GM19452 (cell line): ENCODE results near the gene ZNF287.
"Not testable (repeated sequence)": the region's sequence is repeated elsewhere in the genome, so short reads cannot be mapped to it uniquely, and the experiment has no call there.

Source experiments
- ATAC-seq: cut with Tn5 transposase; IDR thresholded peaks from one replicate; pipeline ENCODE4 v1.9.1; 2021; ENCODE audit not compliant: unreplicated experiment

Gene ZNF287

GRCh38 chr17:16568541-16569357 is at the start of gene ZNF287:
Gene ZNF287, minus strand, starts transcription at chr17:16569204. Its CDS starts 1,473 bp downstream, at chr17:16567731.
- peak; percentile 96 for ATAC-seq

DNA sequence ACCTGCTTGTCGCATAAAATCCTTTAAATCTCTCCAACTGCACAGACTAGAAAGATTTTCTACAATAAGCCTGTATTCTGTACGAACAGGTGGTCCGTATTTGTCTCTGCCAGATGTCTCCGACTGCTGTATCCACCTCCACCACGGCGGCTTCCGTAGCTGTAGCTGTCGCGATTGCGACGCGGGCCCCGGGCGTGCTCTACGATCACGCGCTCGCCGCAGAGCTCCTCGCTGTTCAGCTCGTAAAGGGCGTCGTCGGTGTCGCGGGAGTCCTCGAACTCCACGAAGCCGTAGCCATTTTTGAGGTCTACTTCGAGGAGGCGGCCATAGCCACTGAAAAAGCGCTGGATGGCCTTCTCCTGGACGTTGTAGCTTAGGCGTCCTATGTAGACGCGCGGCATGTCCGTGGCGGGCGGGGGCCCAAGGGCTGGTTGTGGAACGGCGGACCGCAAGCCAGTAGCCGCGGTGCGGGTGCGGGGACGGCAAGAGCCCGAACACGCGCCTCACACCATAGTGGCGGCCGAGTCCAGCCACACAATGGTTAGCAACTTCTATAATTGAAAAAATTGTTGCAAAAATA is 48.6 kb upstream of the ZNF287 start:
- ATAC-seq: no peak

- ATAC-seq: no peak
Observed at GRCh38 chr17:16599537-16599936, 30.5 kb upstream of the ZNF287 start.

GRCh38 chr17:16593356-16594102 is 24.5 kb upstream of the ZNF287 start:
- no peak for ATAC-seq

- ATAC-seq: no peak
Observed at GRCh38 chr17:16589097-16589969, 20.3 kb upstream of the ZNF287 start.

- no peak for ATAC-seq
Observed at GRCh38 chr17:16585796-16586195, 16.8 kb upstream of the ZNF287 start.

DNA sequence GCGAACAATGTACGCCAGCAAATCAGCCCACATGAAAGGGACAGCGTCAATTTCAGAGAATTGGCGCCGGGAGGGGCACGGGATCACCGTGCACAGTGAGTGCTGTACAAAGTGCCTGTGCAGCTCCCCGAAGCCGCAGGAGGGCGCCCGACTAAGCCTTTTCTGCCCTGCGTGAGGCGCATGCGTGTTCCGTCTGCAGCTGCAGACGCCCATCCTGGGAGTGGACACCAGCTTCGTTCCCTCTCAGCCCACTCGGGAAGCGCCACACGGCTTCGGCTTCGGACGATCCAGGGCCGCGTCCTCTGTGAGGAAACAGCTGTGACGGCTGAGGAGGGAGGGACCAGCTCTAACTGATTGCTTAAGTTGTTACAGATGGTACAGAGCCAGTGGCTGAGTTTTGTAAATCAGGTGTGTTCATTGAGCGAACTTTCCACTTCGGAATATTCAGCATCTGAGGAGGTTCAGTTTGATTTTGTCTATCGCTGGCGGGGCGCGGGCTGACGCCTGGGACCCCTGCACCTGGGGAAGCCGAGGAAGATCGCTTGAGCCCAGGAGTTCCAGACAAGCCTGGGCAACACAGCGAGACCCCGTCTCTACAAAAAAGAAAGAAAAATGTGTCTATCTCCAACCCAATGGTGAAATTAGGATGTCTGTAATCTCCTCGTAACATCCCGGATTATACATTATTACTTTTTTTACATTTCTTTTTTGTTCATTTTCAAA is 15.4 kb upstream of the ZNF287 start:
- ATAC-seq: no peak

GRCh38 chr17:16583781-16584180 is 14.8 kb upstream of the ZNF287 start:
- ATAC-seq: no peak

- no peak for ATAC-seq
Observed at GRCh38 chr17:16573466-16573865, 4.5 kb upstream of the ZNF287 start.

DNA sequence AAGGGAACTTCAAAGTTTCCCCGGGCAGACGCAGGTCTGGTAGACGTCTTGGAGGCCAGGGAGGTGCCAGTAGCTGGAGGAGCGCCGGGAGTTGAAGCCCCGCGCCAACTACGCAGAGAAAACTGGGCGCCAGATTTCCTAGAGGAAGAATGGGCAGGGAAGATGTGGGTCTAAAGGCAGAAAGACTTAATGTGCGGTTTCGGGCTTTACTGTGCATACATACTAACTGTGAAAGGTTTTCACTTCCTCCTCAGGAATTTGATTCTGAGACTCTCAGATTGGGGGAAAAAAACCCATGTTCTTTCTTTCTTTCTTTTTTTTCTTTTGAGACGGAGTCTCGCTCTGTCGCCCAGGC is 331 bp upstream of the ZNF287 start:
- ATAC-seq: peak; percentile 36

DNA sequence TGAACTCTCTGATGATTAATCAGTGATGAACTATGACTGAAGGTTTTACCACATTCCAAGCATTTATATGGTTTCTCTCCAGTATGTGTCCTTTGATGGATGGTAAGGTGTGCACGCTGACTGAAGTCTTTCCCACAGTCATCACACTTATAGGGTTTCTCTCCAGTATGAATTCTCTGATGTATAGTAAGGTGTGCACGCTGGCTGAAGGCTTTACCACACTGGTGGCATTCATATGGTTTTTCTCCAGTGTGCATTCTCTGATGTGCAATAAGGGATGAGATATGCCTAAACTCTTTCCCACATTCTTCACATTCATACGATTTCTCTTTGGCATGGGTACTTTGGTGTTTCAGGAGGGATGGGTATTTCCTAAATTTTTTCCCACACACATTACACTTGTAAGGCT is 16.4 kb downstream of the ZNF287 start:
- no peak for ATAC-seq

GRCh38 chr17:16551878-16552636 is 16.9 kb downstream of the ZNF287 start:
- no peak for ATAC-seq

DNA sequence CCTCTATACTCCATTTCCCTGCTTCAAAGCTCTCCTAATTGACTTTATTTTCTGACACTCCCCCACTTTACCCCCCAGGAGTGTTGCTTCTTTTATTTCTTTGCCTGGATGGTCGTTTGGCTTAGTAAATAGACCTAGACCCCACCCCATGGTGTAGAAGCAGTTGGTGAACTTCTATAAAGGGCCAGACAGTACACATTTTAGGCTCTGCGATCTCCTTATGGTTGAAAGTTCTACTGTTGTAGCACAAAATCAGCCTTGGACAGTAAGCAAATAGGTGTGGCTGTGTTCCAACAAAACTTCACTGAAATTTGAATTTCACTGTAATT is 31.9 kb downstream of the ZNF287 start:
- no peak for ATAC-seq

- no peak for ATAC-seq
Observed at GRCh38 chr17:16534236-16534635, 34.8 kb downstream of the ZNF287 start.

DNA sequence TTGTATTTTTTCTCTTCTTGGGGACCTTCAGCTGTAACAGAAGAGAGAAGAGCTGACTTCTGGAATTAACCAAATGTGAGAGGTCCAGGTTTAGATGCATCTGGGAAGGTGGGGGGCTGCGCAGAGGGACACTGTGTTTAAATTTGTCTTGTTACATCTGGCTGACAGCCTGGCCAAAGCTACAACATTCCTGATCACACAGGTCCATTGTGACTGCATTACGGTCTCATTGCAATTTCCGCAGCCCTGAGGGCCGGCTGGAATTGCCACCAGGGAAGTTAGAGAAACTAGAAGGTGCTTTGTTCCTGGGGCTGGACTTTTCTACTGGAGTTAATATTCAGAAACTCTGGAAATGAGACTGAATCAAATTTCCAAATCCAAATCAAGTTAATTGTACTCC is 39.1 kb downstream of the ZNF287 start:
- no peak for ATAC-seq

DNA sequence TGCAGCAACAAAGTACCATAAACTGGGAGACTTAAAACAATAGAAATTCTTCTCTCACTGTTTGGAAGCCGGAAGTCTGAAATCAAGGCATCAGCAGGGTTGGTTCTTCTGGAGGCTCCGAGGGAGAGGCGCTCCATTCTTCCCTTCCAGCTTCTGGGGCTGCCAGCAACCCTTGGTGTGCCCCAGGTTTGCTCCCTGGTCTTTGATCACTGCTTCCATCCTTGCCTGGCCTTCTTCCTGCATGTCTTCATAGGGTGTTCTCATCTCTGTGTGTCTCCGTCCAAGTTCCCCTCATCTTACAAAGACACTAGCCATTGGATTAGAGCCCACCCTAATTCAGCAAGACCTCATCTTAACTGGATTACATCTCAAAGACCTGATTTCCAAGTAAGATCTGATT is 41.7 kb downstream of the ZNF287 start:
- ATAC-seq: no peak

DNA sequence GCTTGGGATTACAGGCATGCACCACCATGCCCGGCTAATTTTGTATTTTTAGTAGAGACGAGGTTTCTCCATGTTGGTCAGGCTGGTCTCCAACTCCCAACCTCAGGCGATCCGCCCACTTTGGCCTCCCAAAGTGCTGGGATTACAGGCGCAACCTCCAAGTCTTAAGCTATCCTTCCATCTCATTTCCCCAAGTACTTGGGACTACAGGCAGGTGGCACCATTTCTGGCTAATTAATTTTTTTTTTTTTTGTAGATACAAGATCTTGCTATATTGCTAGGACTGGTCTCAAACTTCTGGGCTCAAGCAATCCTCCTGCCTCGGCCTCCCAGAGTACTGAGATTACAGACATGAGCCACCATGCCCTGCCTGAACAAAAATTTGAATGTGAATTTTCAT is 43.4 kb downstream of the ZNF287 start:
- not testable (repeated sequence) for ATAC-seq

- peak; percentile 69 for ATAC-seq
Observed at GRCh38 chr17:16521070-16521727, 47.8 kb downstream of the ZNF287 start.

DNA sequence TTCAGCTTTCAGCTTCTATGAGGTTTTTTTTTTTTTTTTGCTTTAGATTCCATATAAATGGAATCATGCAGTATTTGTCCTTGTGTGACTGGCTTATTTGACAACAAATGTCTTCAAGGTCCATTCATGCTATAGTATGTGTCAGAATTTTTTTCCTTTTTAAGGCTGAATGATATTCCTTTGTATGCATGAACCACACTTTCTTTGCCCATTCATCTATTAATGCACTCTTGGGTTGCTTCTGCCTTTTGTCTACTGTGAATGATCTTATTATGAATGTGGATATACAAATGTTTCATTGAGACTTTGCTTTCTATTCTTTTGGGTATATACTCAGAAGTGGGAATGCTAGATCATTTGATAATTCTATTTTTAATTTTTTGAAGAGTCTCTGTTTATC is 50.0 kb downstream of the ZNF287 start:
- no peak for ATAC-seq
